Measurements from ENCODE around the gene FZD10.

The FZD10 gene

DNA sequence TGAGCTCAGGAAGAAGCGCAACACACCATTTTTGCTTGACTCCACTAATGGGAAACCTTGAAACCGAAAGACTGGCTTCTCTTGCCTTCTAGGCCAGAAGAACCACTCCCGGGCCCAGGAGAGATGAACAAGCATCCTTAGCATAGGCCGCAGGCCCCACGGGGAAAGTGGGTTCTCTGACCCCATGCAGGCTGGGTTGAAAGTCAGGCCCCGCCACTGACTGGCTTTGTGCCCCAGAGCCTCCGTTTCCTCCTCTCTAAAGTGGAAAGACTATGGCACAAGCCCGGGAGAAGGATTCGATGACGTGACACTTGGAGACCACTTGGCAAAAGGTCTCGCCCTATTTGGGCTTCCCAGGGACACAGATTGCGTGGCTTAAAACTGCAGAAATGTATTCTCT is 9.9 kb upstream of the FZD10 start:
- no peak overlapping the region for H3K4me3 ChIP-seq (IDR thresholded peaks at IDR 0.05; ENCODE audit: insufficient read depth, low read depth, low read length)
- H3K9ac ChIP-seq: no peak overlapping the region
- H2AFZ ChIP-seq (ENCODE audit: low read depth): no peak overlapping the region
- no peaks in the 10 kb centered on the region for H3K4me1 ChIP-seq (ENCODE audit: low read depth, poor library complexity, severe bottlenecking)
- no peak overlapping the region for H3K4me2 ChIP-seq
- TF ChIP-seq, protein P1, sequence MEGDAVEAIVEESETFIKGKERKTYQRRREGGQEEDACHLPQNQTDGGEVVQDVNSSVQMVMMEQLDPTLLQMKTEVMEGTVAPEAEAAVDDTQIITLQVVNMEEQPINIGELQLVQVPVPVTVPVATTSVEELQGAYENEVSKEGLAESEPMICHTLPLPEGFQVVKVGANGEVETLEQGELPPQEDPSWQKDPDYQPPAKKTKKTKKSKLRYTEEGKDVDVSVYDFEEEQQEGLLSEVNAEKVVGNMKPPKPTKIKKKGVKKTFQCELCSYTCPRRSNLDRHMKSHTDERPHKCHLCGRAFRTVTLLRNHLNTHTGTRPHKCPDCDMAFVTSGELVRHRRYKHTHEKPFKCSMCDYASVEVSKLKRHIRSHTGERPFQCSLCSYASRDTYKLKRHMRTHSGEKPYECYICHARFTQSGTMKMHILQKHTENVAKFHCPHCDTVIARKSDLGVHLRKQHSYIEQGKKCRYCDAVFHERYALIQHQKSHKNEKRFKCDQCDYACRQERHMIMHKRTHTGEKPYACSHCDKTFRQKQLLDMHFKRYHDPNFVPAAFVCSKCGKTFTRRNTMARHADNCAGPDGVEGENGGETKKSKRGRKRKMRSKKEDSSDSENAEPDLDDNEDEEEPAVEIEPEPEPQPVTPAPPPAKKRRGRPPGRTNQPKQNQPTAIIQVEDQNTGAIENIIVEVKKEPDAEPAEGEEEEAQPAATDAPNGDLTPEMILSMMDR (conservative IDR thresholded peaks at IDR 0.05; ENCODE audit: low read depth, low read length): no peak
- no peaks in the 10 kb centered on the region for H3K79me2 ChIP-seq (ENCODE audit: insufficient read depth, low read depth)
- H3K36me3 ChIP-seq (ENCODE audit: insufficient read depth): no peaks in the 10 kb centered on the region
- no peaks in the 10 kb centered on the region for H3K27me3 ChIP-seq (ENCODE audit: insufficient read depth, low read depth)
- no peak overlapping the region for H3K27ac ChIP-seq
- H4K20me1 ChIP-seq (ENCODE audit: insufficient read depth): no peaks in the 10 kb centered on the region

DNA sequence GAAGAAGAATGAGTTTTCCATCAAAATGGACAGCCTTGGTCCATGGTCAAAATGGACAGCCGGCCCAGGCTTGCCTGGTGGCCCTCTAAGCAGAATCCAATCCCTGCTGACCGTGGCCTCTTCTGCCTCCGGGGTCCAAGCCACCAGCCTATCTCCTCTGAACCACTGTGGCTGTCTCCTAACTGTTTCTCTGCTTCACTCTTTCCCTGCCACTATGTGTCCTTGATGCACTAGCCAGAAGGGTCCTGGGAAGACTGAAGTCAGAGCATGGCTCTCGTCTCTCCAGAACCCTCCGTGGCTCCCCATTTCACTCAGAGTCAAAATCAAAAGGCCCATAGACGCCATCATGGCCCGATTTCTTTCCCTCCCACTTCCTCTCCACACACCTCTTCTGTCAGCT is 8.5 kb upstream of the FZD10 start:
- H4K20me1 ChIP-seq (ENCODE audit: insufficient read depth): no peaks in the 10 kb centered on the region
- H3K36me3 ChIP-seq (ENCODE audit: insufficient read depth): no peaks in the 10 kb centered on the region

DNA sequence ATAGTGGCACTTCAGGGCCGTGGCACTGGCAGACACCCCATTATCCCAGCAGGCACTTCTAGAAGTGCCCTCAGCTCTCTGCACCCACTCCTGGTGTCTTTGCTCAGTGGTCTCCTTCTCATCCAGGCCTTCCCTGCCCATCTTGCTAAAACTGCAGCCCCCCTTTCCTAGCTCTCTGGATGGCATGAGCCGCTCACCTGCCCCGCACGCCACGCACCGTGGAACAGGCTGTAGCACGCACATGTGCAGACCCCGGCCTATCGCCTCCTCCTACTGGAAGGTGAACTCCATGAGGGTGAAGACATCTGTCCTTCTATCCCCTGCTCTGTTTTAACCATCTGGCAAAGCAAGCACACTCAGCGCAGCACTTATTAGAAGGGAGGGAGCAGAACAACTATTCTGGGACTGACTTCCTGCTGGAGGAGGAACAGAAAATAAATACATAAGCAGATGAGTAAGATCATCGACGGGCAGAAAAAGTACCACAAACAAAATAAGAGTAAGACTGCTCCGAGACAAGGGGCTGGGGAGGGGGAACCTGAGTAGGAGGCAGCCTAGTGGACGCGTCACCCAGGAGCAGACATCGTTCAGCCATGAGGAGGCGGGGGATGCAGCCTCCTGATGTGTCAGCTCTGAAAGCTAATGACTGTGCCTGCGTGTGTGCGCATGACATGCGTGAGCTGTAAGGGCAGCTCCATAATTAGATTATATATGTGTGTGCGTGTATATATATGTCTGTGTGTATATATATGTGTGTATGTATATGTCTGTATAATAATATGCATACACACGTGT is 7.8 kb upstream of the FZD10 start:
- Histone ChIP-seq H3K27me3 (ENCODE audit: insufficient read depth, low read depth) (no peaks in the 10 kb centered on the region), H3K4me2 (no peak overlapping the region), H3K27ac (no peak overlapping the region)

More for the DNA sequence above, 8.5 kb upstream of the FZD10 start:
- TF ChIP-seq, protein P1 (conservative IDR thresholded peaks at IDR 0.05; ENCODE audit: low read depth, low read length): no peak
- H2AFZ ChIP-seq (ENCODE audit: low read depth): no peak overlapping the region
- H3K27me3 ChIP-seq (ENCODE audit: insufficient read depth, low read depth): no peaks in the 10 kb centered on the region
- H3K4me3 ChIP-seq (IDR thresholded peaks at IDR 0.05; ENCODE audit: insufficient read depth, low read depth, low read length): no peak overlapping the region
- H3K79me2 ChIP-seq (ENCODE audit: insufficient read depth, low read depth): no peaks in the 10 kb centered on the region
- no peak overlapping the region for H3K27ac ChIP-seq
- H3K4me1 ChIP-seq (ENCODE audit: low read depth, poor library complexity, severe bottlenecking): no peaks in the 10 kb centered on the region
- H3K9ac ChIP-seq: no peak overlapping the region
- H3K4me2 ChIP-seq: no peak overlapping the region

DNA sequence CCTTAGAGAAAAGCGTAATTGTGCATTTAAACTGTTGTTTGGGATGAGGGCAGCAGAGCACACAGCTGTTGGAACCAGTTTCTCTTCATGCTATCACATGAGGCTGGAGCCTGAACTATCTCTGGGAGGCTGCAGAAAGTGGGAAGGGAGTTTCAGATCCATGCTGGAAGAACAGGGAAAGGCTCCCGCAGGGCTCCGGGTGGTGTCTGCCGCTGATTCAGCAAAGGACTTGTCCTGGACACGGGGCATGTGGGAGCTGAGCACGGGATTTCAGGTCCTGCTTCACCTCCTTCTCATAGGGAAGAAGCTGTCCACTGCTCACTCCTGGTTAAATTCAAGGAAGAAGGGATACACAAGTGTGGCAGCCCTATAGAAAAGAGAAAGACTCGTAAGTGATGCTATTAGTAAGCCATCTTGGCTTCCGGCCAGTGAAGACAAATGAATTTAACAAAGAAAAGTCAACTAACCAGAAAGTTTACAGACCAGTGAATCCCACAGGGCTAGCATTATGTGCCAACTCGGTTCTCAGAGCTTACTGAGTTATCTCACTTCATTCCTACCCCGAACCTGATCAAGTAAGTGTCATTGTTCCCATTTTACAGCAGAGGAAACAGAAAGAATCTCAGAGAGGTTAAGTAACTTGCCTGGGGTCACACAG is 6.7 kb upstream of the FZD10 start:
- H4K20me1 ChIP-seq (ENCODE audit: insufficient read depth): no peaks in the 10 kb centered on the region
- H3K27ac ChIP-seq: no peak overlapping the region
- no peak overlapping the region for H2AFZ ChIP-seq (ENCODE audit: low read depth)
- no peaks in the 10 kb centered on the region for H3K36me3 ChIP-seq (ENCODE audit: insufficient read depth)
- no peaks in the 10 kb centered on the region for H3K4me1 ChIP-seq (ENCODE audit: low read depth, poor library complexity, severe bottlenecking)
- no peaks in the 10 kb centered on the region for H3K27me3 ChIP-seq (ENCODE audit: insufficient read depth, low read depth)
- H3K4me2 ChIP-seq: no peak overlapping the region
- TF ChIP-seq, protein P1 (conservative IDR thresholded peaks at IDR 0.05; ENCODE audit: low read depth, low read length): no peak
- no peak overlapping the region for H3K9ac ChIP-seq
- H3K79me2 ChIP-seq (ENCODE audit: insufficient read depth, low read depth): no peaks in the 10 kb centered on the region
- no peak overlapping the region for H3K4me3 ChIP-seq (IDR thresholded peaks at IDR 0.05; ENCODE audit: insufficient read depth, low read depth, low read length)

More for the DNA sequence above, 7.8 kb upstream of the FZD10 start:
- Histone ChIP-seq H4K20me1 (ENCODE audit: insufficient read depth) (no peaks in the 10 kb centered on the region), H3K4me3 (IDR thresholded peaks at IDR 0.05; ENCODE audit: insufficient read depth, low read depth, low read length) (no peak overlapping the region), H3K79me2 (ENCODE audit: insufficient read depth, low read depth) (no peaks in the 10 kb centered on the region), H3K36me3 (ENCODE audit: insufficient read depth) (no peaks in the 10 kb centered on the region), H2AFZ (ENCODE audit: low read depth) (no peak overlapping the region), H3K9ac (no peak overlapping the region), H3K4me1 (ENCODE audit: low read depth, poor library complexity, severe bottlenecking) (no peaks in the 10 kb centered on the region)
- TF ChIP-seq, protein P1 (conservative IDR thresholded peaks at IDR 0.05; ENCODE audit: low read depth, low read length): no peak
